CD4-positive, alpha-beta T cell treated with Interferon gamma for 1 hour (primary cell): ENCODE data around the gene KCNAB1.

ENCODE experiments used
- DNase-seq: peaks from one replicate; pipeline ENCODE4 v3.0.0-alpha.2; 2020

The KCNAB1 gene

GRCh38 chr3:156516284-156516683 is 395.9 kb downstream of the KCNAB1 start:
- DNase-seq, result no peak

DNA sequence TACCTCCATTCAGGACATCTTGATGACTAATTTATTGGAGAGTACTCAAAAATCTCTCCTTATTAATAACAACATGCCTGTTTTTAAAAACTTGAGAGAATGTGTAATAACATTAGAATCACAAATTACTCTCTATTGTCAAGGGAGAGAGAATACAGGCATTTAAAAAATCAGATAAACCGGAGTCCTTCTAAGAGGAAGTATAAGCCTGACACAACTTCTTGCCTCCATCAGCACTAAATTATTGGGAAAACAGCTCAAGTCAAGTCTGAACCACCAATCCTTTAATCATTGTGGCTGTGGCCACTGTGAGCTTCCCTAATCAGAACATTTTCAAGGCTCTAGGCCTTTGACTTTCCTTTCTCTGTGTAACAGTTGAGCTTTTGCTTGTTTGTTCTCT is 396.6 kb downstream of the KCNAB1 start:
- DNase-seq, result no peak

- DNase-seq, result no peak
Observed at GRCh38 chr3:156518726-156519125, 398.3 kb downstream of the KCNAB1 start.

GRCh38 chr3:156519758-156520162 is 399.4 kb downstream of the KCNAB1 start:
- DNase-seq, result no peak

GRCh38 chr3:156522673-156523072 is 402.3 kb downstream of the KCNAB1 start:
- DNase-seq, result no peak

- no peak for DNase-seq
Observed at GRCh38 chr3:156525808-156526207, 405.4 kb downstream of the KCNAB1 start.

DNA sequence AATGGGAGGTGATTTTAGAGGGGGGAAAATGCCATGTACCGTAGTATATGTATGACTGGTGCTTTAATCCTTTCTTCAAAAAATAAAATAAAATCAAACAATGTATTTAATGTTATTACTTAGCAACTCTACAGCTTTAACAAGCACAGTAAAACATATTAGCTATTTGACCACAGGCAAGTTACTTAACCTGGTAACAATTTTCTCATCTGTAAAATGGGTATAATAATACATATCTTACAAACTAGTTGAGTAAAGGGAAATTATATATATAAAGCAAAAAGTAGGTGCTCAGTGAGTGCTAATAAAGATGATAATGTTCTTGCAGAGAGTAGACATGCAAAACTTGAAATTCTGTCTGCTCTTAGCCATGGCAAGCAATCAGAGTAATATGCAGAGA is 406.7 kb downstream of the KCNAB1 start:
- DNase-seq, result no peak

DNA sequence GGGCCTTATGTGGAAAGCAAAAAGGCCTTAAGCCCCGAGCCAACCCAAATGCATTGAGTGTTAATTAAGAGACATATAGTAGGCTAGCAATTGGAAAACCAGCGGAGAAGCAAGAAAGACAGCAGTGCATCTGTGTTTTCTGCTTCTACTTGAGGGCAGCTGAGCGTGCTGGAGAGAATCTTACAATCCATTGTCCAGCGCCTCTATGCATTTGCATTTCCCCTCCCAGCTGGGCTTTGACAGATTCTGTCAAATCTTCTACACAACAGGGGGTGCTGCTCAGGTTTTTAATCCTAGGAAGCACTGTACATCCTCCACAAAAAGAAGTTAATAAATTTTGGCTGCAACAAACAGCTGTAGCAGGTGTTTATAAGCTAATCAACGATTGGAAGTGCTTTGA is 410.6 kb downstream of the KCNAB1 start:
- no peak for DNase-seq

GRCh38 chr3:156532730-156533129 is 412.4 kb downstream of the KCNAB1 start:
- DNase-seq, result no peak

DNA sequence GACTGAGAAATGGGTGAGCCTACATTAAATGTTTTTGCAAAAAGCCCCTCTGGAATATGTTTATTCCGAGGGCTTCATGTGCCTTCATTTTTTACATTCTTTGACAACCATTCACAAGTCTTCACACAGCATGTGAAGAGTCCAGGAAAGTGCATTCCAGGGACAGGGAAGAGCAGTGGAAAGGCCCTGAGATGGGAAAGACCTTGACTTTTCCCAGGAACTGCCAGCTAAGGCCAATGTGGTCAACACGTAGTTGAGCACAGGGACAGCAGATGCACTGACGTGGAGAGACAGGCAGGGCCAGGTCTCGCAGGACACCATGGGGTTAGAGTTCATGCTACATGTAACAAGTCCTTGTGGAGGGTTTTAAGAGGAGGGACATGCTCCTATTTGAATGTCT is 412.8 kb downstream of the KCNAB1 start:
- no peak for DNase-seq

- DNase-seq, result no peak
Observed at GRCh38 chr3:156535162-156535627, 414.8 kb downstream of the KCNAB1 start.

GRCh38 chr3:156535798-156536197 is 415.4 kb downstream of the KCNAB1 start:
- DNase-seq, result no peak

DNA sequence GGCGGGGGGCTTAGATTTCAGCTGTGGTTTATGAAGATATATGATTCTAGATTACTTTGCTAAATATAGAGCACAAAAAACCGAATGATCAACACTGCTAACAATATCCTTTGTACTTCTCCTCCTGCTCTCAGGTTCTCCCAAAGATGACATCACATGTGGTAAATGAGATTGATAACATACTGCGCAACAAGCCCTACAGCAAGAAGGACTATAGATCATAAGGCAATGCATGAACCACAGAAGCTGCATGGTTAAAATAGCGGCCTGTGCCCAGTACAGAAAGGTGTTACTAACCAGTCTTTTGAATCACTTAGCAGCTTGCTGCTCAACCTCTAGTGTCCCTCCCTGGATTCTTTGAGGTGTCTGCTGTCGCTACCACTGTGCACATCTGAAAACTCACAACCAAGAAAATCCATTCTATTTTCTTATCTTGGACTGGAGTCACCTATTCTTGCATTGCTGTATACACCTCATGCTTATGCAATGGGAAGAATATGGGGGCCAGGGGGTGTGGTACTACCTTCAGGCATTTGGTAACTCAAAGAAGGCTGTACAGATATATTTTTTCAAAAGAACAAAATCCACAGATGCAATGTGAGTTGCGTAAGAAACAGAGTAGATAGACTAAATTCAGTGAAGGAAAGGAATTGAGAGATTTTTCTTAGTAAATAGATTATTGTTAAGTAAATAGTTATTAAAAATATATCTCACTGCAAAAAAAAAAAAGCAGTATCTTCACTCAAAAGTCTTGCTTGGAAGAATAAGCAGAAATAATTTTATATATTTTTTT is 416.3 kb downstream of the KCNAB1 start:
- no peak for DNase-seq

DNA sequence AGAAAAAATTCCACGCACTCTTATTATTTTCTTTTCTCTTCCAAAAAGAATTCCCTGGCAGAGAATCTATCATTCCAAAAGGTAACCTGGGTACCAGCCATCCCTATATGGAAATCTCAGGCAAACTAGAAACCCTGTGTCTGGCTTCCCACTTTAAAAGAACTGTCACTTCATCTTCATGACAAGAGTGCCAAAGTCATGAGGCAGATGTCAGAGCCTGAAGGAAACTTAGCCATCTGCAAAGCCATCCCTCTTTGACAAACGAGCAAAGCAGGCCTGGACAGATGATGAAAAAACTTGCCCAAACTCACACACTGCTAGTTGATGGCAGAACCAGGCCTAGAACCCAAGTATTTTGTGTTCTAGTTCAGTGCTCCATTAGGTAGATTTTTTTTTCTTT is 418.7 kb downstream of the KCNAB1 start:
- DNase-seq, result no peak

- no peak for DNase-seq
Observed at GRCh38 chr3:156539802-156540201, 419.4 kb downstream of the KCNAB1 start.

- DNase-seq, result no peak
Observed at GRCh38 chr3:156542101-156543042, 422.0 kb downstream of the KCNAB1 start.

DNA sequence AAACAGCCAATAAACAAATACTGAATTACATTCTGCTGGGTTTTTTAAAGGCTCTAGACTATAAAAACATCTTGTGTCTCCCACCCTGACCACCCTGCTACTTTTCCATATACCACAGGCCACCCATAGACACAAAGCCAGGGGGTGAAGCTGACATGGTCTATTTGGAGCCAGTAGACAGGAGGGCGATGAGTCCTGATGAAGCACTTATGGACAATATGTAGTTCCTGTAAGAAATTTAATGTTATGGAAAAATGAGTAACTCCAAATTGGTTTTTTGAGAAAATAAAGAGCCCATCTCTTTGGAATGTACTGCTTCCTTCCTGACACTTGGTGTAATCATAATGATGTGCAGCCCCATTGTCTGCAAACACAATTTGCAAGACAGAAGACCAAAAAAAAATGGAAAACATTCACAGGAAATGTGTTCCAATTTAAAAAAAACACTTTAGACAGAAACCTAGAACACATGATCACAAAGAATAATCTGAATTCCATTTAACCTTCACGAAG is 422.7 kb downstream of the KCNAB1 start:
- no peak for DNase-seq

GRCh38 chr3:156547637-156548036 is 427.3 kb downstream of the KCNAB1 start:
- DNase-seq, result no peak

DNA sequence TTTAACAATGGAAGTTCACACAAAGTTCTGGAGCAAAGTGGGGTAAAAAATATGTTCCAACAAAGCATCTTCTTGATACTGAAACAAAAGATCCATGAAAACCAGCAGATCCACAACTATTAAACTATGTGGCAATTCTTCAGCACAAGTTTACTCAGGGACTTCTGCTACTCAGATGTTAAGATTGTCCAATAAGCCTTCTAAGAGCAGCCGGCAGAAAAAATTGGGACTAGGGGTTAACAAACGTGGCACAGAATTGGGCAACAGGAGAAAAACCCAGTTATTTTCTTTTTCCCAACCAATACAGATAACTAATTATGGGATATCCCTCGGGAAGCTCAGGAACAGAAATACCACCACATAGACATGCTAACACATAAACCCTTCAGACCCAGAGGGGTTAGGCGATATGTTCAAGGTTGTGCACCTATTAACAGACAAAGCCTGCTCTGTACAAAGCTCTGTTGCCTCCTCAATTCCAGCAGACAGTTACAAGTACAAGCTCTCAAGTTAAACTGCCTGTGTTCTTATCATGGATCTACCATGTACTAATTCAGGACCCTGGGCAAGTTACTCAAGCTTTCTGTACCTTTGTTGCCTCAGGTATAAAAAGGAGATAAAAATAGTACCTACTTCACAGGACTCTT is 427.8 kb downstream of the KCNAB1 start:
- DNase-seq, result no peak

GRCh38 chr3:156548902-156549301 is 428.5 kb downstream of the KCNAB1 start:
- DNase-seq, result no peak

DNA sequence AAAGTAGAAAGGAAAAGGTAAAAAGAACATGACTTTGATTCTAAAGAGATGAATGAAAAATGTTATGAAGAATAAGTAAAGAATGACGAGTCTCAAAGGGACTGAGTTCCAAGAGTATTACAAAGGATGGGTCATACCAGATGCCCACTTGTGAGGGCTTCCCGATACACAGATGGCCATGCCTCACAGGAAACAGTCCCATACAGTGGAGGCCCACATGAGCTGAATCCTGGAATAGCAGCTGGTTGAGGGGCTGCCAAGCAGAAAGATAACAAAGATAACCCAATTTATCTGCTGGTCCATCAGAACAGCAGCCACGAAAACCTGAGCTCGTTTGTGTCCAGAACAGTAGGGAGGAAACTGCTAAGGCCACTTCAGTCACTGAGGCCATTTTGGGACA is 430.9 kb downstream of the KCNAB1 start:
- no peak for DNase-seq

- no peak for DNase-seq
Observed at GRCh38 chr3:156551746-156552145, 431.4 kb downstream of the KCNAB1 start.

- DNase-seq, result no peak
Observed at GRCh38 chr3:156552973-156553372, 432.6 kb downstream of the KCNAB1 start.
